ENCODE results near the gene FLVCR2. TPM values are rescaled to one million over a fixed set of nuclear protein-coding genes. Genes with fewer than 3 reads are reported as not detected.

The FLVCR2 gene
- total RNA-seq, 4 donors from 2014 or later: 1.9 to 5.8 (median 4.1) TPM

GRCh38 chr14:75614179-75614578 lies 35.8 kb downstream of the FLVCR2 start:
- H3K9me3 ChIP-seq: no peaks in the 10 kb centered on the region
- TF ChIP-seq POLR2AphosphoS5 (IDR thresholded peaks at IDR 0.05): no peak
- no peak for TF ChIP-seq CTCF (IDR thresholded peaks at IDR 0.05)
- no peak for TF ChIP-seq POLR2A (IDR thresholded peaks at IDR 0.05)
- TF ChIP-seq EP300 (IDR thresholded peaks at IDR 0.05): no peak
- no peaks in the 10 kb centered on the region for H3K27me3 ChIP-seq
- 56 to 67% methylated on average over 1 to 4 of the region's 4 CpGs for WGBS, 2 donors (ENCODE audit: low coverage in 1 of 2)
- H3K36me3 ChIP-seq: no peaks in the 10 kb centered on the region
- no peak for ATAC-seq
- peaks cover 2 to 21% (median 6%) of the 10 kb centered on the region in 3 donors for H3K4me1 ChIP-seq
- H3K27ac ChIP-seq: no peak overlapping the region
- no peak overlapping the region for H3K4me3 ChIP-seq

GRCh38 chr14:75615200-75615599 lies 36.8 kb downstream of the FLVCR2 start:
- 73 to 80% methylated on average over 1 to 4 of the region's 4 CpGs for WGBS, 2 donors (ENCODE audit: low coverage in 1 of 2)
- peaks cover 0 to 10% (median 6%) of the 10 kb centered on the region in 3 donors for H3K4me1 ChIP-seq
- ATAC-seq: peak; percentile 44
- no peaks in the 10 kb centered on the region for H3K27me3 ChIP-seq
- H3K4me3 ChIP-seq: no peak overlapping the region
- no peak overlapping the region for H3K27ac ChIP-seq
- TF ChIP-seq CTCF (IDR thresholded peaks at IDR 0.05): no peak
- H3K9me3 ChIP-seq: no peaks in the 10 kb centered on the region
- no peaks in the 10 kb centered on the region for H3K36me3 ChIP-seq

GRCh38 chr14:75619548-75619947 lies 41.1 kb downstream of the FLVCR2 start:
- 100% methylated on average over 1 of the region's 1 CpG; no CpG with 5 or more reads in 1 of the 2 donors for WGBS, 2 donors (ENCODE audit: low coverage in 1 of 2)
- H3K4me1 ChIP-seq: no peaks in the 10 kb centered on the region
- H3K27me3 ChIP-seq: no peaks in the 10 kb centered on the region
- no peaks in the 10 kb centered on the region for H3K36me3 ChIP-seq
- no peak for TF ChIP-seq EP300 (IDR thresholded peaks at IDR 0.05)
- TF ChIP-seq POLR2A (IDR thresholded peaks at IDR 0.05): no peak
- no peak for TF ChIP-seq POLR2AphosphoS5 (IDR thresholded peaks at IDR 0.05)
- TF ChIP-seq CTCF (IDR thresholded peaks at IDR 0.05): no peak
- H3K4me3 ChIP-seq: no peak overlapping the region
- ATAC-seq: no peak
- H3K9me3 ChIP-seq: no peaks in the 10 kb centered on the region
- no peak overlapping the region for H3K27ac ChIP-seq

- H3K9me3 ChIP-seq: no peaks in the 10 kb centered on the region
- WGBS, 2 donors (ENCODE audit: low coverage in 1 of 2): 56 to 72% methylated on average over 2 to 3 of the region's 3 CpGs
- H3K27ac ChIP-seq: no peak overlapping the region
- H3K4me3 ChIP-seq: no peak overlapping the region
- no peak for ATAC-seq
- H3K36me3 ChIP-seq: no peaks in the 10 kb centered on the region
- no peaks in the 10 kb centered on the region for H3K4me1 ChIP-seq
- H3K27me3 ChIP-seq: no peaks in the 10 kb centered on the region
- TF ChIP-seq CTCF (IDR thresholded peaks at IDR 0.05) (no peak), POLR2AphosphoS5 (IDR thresholded peaks at IDR 0.05) (no peak), POLR2A (IDR thresholded peaks at IDR 0.05) (no peak), EP300 (IDR thresholded peaks at IDR 0.05) (no peak)
Observed at GRCh38 chr14:75625034-75625433, 46.6 kb downstream of the FLVCR2 start.

GRCh38 chr14:75626396-75626795 lies 48.0 kb downstream of the FLVCR2 start:
- Histone ChIP-seq H3K36me3 (no peaks in the 10 kb centered on the region), H3K4me3 (no peak overlapping the region), H3K27ac (no peak overlapping the region), H3K9me3 (no peaks in the 10 kb centered on the region), H3K4me1 (no peaks in the 10 kb centered on the region), H3K27me3 (no peaks in the 10 kb centered on the region)
- no peak for TF ChIP-seq POLR2A (IDR thresholded peaks at IDR 0.05)
- TF ChIP-seq CTCF (IDR thresholded peaks at IDR 0.05): no peak
- no peak for TF ChIP-seq EP300 (IDR thresholded peaks at IDR 0.05)
- TF ChIP-seq POLR2AphosphoS5 (IDR thresholded peaks at IDR 0.05): no peak
- 86 to 100% methylated on average over 2 of the region's 3 CpGs for WGBS, 2 donors (ENCODE audit: low coverage in 1 of 2)
- no peak for ATAC-seq
